DMS53 (cell line): ENCODE data around the gene MFSD11.
"Not testable (repeated sequence)": the region's sequence is repeated elsewhere in the genome, so short reads cannot be mapped to it uniquely, and the experiment has no call there.

Source experiments
- DNase-seq: peaks from one replicate; lab custom pipeline; 2025; lab: John Stamatoyannopoulos, UW

The MFSD11 gene

DNA sequence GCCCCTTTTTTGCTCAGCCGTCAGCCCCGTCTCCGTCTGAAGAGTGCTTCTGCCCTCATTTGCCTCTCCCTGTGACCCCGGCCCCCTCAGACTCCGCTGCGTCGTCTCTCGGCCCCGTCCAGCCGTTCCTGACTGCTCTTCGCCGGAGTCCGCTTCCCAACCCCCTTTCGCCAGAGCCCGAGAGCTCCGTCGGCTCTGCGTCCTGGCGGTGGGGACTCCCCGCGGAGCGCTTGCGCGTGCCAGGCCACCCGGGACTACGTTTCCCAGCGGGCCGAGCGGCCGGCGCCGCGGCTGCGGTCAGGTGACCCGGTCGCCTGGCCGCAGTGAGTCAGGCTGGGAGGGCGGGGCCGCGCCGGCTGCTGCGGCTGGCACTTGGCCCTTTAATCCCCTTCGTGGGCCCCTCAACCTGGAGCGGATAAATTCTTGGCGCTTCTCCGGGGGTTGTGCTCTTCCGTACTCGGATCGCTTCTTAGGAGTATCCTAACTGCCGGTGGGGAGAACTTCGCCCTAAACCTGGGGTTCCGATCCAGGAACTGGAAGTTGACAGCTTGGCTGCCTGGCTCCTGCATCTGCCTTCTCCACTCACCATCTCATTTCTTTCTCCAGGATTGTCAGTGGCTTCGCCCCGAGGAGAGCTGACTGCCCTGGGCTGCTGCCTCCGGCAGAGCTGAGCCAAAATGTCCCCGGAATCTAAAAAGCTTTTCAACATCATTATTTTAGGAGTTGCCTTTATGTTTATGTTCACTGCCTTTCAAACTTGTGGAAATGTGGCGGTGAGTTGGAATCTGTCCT is at the start of gene MFSD11:
Gene MFSD11 (plus strand): TSS at position 444 of the 792 bp plus-strand sequence. CDS start 234 bp downstream, at position 678.
- DNase-seq = peak; percentile 97

DNA sequence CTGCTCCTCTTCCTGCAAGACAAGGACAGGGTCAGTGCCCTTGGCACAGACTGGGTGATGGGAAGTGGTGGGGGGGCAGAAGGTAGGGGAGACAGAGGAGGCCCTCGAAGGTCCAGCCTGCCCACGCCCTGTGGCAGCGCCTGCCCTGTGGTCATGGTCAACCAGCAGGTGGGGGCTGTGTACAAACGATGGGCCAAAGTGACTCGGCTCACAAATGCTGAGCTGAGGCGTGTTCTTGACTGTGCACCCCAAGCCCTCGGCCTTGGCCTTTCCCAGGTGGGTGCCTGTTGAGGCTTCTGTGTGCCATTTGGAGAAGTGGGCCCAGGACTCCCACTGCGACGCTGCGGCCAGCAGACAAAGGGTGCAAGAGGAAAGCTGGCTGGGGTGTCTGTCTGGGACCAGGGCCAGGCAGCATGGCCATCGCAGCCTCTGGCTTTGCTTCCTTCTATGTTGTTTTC is 49.7 kb upstream of the MFSD11 start:
- DNase-seq = no peak

DNA sequence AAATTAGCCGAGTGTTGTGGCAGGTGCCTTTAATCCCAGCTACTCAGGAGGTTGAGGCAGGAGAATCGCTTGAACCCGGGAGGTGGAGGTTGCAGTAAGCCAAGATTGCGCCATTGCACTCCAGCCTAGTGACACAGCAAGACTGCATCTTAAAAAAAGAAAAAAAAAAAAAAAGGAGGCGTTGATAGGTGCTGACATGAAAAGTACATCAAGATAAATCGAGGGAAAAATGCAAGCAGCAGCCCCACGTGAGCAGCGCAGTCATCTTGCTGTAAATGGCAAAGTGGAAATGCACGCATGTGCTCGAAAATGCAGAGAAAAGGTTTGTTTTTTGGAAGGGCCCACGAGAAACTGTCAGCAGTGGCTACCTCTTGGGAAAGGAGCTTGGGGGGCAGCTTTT is 48.1 kb upstream of the MFSD11 start:
- no peak for DNase-seq

DNA sequence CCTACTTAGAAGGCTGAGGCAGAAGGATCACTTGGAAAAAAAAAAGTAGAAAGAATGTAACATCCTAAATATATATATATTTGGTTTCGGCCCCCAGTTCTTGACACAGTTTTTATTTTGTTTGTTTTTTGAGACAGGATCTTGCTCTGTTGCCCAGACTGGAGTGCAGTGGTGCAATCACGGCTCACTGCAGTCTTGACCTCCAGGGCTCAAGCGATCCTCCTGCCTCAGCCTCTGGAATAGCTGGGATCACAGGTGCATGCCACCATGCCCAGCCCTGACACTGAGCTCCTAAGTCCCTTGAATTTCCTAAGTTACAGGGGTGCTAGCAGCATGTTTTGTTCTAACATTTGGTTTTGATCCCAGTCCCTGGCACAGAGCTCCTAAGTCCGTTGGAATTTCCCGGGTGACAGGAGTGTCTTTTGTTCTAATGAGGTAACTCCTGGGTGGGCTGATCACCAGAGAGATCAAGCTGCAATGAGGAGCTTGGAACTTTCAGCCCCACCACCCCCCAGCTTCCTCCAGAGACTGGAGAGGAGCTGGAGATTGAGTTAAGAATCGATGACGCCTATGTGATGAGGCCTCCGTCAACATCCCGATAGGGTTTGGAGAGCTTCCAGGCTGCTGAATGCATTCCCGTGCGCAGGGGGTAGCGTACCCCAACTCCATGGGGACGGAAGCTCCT is 47.2 kb upstream of the MFSD11 start:
- DNase-seq = no peak

DNA sequence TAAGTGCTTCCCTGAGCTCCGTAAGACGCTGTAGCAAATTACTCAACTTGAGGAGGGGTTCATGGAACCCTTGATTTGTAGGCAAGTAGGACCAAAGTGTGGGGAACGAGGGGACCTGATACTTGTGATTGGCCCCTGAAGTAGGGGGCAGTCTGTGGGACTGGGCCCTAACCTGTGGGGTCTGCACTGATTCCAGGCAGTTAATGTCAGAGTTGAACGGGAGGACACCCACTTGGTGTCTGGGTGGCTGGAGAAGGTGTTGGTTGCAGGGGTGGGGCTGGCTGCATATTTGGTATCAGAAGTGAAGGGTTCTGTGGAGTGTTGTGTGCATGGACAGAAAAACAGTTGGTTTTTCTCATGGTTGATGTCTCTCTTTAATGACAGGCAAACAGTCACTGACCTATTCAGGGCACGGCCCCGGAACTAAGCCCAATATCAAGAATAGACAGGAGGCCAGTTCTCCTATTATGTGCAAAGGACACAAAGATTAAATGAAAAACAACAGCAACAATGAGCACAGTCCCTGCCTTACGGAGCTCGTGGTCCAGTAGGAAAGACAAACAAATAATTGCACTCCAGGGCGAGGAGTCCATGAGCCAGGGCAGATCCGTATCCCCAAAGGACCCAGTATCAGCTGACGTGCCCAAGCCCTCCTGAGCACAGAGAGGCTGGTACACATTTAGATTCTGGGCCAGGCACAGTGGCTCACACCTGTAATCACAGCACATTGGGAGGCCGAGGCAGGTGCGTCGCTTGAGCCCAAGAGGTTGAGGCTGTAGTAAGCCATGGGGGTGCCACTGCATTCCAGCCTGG is 46.3 kb upstream of the MFSD11 start:
- no peak for DNase-seq

DNA sequence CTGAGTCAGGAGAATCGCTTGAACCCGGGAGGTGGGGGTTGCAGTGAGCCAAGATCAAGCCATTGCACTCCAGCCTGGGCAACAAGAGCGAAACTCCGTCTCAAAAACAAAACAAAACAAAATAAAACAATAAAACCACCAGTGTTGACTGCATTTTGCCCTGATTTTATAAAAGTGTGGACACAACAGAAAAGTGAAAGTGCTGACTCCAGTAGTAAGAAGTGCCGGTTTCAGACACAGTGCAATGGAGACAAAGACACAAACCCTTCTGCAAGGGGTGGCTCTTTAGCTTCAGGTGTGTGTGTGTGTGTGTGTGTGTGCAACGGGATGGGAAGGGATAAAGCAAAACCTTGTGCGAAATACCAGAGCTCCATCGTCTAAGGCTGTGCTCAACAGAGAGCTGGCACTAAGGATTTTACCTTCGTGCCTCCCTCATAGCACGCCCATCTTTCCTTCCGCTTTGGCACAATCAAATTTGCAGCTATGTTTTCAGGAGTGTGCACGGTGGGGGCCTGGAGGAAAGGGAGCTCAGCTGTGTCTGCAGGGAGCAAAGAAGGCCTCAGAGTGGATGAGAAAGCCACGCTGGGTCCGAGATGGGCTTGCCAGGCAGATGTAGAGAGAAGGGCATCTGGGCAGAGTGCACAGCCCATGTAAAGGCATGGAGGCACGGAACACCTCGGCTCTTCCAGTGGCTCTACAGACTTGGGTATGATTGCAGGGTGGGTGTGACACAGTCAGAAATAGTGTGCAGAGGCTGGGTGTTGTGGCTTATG is 42.7 kb upstream of the MFSD11 start:
- no peak for DNase-seq

DNA sequence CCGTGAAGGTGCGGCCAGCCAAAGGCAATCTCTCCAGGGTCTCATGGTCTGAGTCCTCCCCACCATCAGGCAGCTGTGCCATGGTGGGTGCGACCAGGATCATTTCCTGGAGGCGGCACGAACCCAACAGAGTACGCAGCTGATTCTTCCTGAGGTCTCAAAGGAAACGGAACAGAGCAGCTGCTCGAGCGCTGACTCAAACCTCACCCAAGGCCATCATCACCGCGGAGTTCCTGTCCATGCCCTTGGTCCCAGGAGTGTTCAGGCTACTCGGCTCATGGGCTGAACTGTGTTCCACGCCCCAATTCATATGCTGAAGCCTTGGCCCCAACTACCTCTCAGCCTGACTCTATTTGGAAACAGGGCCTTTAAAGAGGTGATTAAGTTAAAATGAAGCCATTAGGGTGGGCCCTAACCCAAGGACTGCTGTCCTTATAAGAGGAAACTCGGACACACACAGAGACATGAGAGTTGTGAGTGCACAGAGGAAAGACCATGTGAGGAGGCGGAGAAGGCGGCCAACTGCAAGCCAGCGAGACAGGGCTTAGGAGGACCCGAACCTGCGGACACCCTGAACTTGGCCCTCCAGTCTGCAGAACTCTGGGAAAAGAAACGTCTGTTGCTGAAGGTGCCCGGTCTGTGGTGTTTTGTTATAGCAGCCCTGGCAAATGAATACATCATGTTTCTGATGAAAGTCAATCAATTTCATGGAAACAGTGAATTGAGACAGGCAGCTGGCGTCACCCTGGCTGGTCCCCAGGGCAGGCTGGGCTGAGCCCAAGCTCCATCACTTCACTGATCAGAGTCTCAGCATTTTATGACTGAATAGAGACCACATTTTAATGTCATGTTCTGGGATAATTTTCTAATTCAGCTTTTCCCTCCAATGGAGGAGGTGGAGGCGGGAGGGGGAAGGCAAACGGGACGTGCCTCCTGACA is 40.9 kb upstream of the MFSD11 start:
- DNase-seq = no peak

DNA sequence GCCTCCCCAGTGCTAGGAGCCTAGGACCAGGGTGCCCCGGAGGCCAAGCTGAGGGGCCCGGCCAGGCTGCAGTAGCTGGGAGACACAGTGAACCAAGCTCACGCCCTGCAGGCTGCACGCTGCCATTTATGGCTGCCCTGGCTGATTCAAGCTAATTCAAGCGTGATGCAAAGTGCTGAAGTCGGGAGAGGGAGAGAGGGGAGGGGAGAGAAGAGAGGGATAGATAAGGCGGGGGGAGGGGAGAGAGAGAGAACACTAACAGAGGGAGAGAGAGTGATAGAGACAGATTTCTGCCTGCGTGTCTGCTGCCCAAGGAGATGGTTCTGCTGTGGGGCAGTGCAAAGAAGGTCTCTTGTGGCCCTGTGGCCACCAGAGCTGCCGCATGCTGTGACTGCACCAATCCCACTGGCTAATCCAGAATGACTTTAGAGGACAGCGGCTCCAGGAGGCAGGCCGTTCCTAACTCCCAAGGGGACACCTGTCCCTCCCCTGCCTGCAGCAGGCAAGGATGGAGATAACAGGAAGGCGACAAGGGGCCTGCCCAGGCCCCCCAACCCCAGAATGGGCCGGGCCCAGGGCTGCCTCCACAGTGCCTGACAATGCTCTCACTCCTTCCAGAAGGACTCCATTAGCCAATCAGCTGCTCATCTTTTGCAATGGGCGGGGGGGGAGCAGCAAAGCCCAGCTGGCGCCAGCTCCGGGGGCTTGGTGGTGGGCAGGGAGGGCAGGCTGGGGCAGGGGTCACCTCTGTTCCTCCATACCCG is 40.0 kb upstream of the MFSD11 start:
- peak; percentile 59 for DNase-seq

DNA sequence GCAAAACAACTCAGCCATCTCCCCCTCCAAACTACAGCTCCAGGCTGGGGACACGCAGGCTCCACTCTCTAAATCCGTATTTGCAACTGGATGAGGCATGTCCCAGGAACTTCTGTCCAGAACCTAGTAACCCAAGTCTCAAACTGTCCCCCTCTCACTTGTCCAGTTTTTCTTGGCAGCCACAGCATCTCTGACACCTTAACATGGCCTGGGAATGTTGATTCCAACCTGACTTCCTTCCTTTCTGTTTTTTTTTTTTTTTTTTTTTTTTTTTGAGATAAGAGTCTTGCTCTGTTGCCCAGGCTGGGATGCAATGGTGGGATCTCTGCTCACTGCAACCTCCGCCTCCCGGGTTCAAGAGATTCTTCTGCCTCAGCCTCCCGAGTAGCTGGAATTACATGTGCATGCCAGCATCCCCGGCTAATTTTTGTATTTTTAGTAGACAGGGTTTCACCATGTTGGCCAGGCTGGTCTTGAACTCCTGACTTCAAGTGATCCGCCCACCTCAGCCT is 39.4 kb upstream of the MFSD11 start:
- not testable (repeated sequence) for DNase-seq

DNA sequence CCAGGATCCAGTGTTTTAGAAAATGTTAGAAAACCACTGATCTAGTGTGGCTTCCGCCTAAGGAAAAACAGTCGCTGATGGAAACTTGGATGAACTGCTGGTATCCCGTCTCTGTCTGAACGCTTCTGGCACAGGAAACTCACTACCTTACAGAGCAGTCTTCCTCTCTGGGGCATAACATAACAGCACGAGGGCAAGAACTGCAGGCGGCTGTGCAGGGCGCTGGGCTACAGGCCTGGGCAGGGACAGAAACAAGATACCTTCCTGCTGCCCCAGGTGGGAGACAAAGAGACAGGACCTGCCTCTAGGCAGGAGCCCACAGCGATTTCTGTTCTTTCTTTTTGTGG is 37.7 kb upstream of the MFSD11 start:
- DNase-seq = no peak

DNA sequence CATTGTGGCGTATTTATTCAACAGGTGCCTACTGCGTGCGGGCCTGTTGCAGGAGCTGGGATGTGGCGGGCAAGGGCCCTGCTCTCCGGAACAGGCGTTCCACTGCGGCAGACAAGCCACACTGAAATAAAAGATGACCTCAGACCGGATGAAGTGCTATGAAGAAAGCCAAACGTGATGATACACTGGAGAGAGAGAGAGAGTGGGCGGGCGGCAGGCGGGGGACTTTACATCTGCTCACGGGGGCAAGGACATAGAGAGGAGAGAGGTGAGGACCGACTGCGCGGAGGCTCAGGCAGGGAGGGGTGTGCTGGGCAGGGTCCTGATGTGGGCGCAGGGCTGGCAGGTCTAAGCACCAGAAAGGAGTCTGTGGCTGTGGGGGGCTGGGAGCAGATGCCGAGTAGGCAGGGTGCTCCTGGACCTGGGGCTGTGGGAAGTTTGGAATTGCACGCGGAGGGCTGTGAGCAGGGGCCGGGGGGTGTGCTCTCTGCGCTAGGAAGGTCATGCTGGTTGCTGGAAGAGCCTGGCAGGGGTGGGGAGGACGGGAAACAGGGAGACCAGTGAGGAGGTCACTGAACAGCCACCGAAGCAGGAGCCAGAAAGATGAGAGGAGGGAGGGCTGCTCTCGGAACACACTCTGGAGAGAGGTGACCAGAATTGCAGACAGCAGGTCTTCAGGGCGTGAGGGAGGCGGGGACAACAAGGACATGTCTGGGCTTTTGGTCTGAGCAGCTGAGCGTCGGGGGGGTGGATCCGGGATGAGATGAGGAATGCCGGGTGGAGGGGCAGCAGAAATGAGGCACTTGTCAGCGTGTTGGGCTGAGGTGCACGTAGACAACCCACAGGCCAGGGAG is 37.1 kb upstream of the MFSD11 start:
- DNase-seq = no peak

DNA sequence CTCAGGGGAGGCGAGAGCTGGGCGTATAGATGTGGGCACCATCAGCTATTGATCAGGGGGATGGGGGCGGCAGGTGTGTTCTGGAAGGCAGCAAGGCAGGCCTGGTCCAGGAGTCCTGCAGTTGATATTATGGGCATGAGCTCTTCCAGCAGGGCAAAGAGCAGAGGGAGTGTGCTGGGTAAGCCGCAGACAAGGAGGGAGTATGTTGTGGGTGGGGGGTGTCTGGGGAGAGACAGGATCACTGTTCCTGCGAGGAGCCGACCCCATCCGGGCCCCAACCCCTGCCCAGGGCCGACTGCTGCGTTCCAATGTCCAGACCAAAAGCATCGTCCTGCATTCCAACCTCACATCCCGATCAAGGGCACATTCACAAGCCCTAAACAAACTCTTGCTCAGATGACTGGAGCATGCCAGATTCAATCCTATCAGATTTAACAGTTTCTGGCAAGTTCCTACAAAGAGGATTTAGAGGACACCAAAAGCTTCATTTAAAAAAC is 36.4 kb upstream of the MFSD11 start:
- no peak for DNase-seq

DNA sequence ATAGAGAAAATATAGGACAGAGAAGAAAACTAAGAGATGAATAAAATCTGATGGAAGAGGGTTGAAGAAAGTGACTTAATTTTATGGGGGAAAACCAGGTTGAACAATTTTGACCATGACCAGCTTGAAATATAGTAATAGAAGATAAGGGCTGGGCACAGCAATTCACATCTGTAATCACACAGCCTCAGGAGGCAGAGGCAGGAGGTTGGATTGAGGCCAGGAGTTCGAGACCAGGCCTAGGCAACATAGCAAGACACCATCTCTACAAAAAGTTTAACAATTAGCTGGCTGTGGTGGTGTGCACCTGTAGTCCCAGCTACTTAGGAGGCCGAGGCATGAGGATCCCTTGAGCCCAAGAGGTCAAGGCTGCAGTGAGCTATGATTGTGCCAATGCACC is 35.8 kb upstream of the MFSD11 start:
- DNase-seq = no peak

DNA sequence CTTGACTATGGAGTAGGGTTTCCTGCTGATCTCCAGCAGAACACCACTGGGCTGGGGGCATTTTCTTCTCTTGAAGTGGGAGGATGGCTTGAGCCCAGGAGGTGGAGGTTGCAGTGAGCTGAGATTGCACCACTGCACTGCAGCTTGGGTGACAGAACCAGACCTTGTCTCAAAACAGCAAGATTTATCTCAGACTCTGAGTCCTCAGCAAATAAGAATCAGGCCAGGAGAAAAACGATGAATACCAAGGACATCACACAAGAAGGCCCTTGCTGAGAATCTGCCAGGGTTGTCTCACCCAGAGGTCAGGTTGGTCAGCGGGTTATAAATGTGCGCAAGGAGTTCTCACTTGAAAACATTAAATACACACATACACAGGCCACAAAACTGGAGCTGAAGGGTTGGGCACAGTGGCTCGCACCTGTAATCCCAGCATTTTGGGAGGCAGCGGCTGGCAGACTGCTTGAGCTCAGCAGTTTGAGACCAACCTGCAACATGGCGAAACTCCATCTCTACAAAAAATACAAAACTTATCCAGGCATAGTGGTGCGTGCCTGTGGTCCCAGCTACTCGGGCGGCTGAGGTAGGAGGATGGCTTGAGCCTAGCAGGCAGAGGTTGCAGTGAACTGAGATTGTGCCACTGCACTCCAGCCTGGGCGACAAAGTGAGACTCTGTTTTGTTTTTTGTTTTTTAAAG is 34.8 kb upstream of the MFSD11 start:
- no peak for DNase-seq

DNA sequence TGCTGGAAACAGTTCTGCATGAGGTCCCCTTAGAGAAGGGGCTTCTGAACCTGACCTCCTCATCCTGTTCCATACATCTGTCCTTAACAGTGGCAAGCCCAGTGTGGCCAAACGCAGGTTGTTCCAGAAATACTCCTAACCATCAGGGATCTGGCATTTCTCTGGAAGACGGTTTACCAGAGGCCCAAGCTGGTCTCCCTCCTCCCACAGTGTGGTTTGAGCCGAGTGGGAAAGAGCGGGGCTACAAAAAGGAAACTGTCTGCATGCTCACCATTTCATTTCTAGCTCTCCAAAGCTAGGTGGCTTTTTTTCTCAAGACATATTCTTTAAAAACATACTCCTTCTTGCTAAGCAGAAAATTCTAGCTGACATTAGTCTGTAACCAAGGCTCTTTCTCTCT is 33.1 kb upstream of the MFSD11 start:
- DNase-seq = no peak

DNA sequence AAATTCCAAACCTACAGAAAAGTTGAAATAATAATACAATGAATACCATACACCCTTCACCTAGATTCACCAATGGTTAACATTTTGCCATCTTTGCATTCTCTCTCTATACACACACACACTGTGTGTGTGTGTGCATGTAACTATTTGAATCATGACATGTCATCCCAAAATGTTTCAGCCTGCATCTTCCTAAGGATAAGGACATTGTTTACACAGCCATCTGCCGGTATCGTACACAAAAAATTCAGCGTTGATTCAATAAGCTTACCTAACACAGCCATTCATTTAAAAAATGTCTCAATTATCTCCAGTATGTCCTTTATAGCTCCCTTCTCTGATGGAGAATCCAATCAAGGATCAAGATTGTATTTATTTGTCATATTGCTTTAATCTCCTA is 31.1 kb upstream of the MFSD11 start:
- DNase-seq = no peak

DNA sequence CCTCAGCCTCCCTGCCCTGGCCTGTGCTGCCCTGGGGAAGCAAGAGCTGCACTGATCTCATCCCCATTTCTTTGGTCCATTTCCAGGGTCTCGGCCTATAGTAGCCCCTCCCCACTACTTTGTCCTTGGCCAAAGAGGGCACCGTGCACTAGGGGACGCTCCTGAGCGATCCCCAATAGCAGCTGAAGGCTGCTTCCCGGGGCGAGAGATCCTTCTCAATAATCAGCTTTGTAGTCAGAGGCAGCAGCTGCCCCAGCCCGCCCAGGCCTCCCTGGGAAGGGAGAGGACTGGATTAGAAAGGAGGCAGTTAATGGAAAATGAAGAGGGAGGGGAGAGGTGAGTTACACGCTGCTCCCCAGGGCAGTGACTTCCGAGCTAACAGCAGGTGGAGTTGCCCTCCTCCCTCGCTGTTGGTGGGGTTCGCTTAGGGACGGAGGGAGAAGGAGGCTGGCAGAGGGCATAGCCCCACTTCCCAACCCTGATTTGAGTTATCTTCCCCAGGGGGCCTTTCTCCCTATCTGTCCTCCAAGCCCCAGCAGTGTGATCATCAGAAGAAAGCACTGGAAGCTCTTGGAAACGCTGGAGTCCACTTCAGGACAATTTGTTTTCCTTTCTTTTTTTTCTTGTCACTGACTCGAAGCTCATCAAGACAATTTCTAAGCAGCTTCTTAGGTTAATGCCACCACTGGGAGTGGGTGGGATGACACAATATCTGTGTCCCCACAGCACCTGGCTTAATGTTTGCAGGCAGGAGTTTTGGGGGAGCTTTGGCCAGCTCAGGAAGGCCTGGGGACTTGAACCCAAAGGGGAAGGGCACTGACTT is 29.7 kb upstream of the MFSD11 start:
- no peak for DNase-seq
